Activated naive CD8-positive, alpha-beta T cell treated with anti-CD3 and anti-CD28 coated beads for 36 hours (primary cell): Measurements from ENCODE around the gene ARFIP1. TPM values are rescaled to one million over a fixed set of nuclear protein-coding genes. Genes with fewer than 3 reads are reported as not detected.

Experiments used
- DNase-seq: peaks from one replicate; pipeline ENCODE4 v3.0.0; 2021
- H3K27ac Mint-ChIP-seq: one replicate; pipeline ENCODE4 v1.8.0; 2022; ENCODE audit warnings: mild to moderate bottlenecking, moderate library complexity, mixed read lengths
- H3K27me3 Mint-ChIP-seq: one replicate; pipeline ENCODE4 v1.8.0; 2022; ENCODE audit warnings: mild to moderate bottlenecking, mixed read lengths
- H3K36me3 Mint-ChIP-seq: one replicate; pipeline ENCODE4 v1.8.0; 2021; ENCODE audit warnings: mild to moderate bottlenecking, mixed read lengths
- H3K4me1 Mint-ChIP-seq: one replicate; pipeline ENCODE4 v1.8.0; 2021; ENCODE audit warnings: mixed read lengths
- H3K4me3 Mint-ChIP-seq: one replicate; pipeline ENCODE4 v1.8.0; 2022; ENCODE audit warnings: mild to moderate bottlenecking, moderate library complexity, mixed read lengths
- H3K9me3 Mint-ChIP-seq: one replicate; pipeline ENCODE4 v1.8.0; 2022; ENCODE audit warnings: mixed read lengths
- total RNA-seq, 2 experiments: library from RNA; stranded (reverse); gene quantifications; one replicate each; pipeline ENCODE4 v1.2.3, GENCODE V29; 2021

The ARFIP1 gene
- total RNA-seq, 2 experiments from 2014 or later = 10.3 to 12.1 TPM

- no peak overlapping the region for H3K4me3 Mint-ChIP-seq
- no peaks in the 10 kb centered on the region for H3K27me3 Mint-ChIP-seq
- no peaks in the 10 kb centered on the region for H3K4me1 Mint-ChIP-seq
- no peaks in the 10 kb centered on the region for H3K36me3 Mint-ChIP-seq
- no peak overlapping the region for H3K27ac Mint-ChIP-seq
- no peaks in the 10 kb centered on the region for H3K9me3 Mint-ChIP-seq
- no peak for DNase-seq
Measured at GRCh38 chr4:152961014-152961772, 181.4 kb downstream of the ARFIP1 start.

GRCh38 chr4:152961773-152962115 is 182.0 kb downstream of the ARFIP1 start:
- Mint-ChIP-seq H3K4me3 (no peak overlapping the region), H3K27me3 (no peaks in the 10 kb centered on the region), H3K36me3 (no peaks in the 10 kb centered on the region), H3K9me3 (no peaks in the 10 kb centered on the region), H3K4me1 (no peaks in the 10 kb centered on the region), H3K27ac (no peak overlapping the region)
- no peak for DNase-seq

Other genes with a start within 250 kb of the ARFIP1 start
- gene FBXW7, start 243.9 kb upstream of the ARFIP1 start, total RNA-seq = 10 to 100 TPM; 26.2 to 26.9 TPM
- gene TMEM154, start 100.0 kb upstream of the ARFIP1 start, total RNA-seq = 10 to 100 TPM; 18.3 to 18.5 TPM
- under 1 TPM; 0.42 to 0.76 TPM for gene TIGD4, start 224 bp upstream of the ARFIP1 start, total RNA-seq
- gene FHDC1, start 156.4 kb downstream of the ARFIP1 start, total RNA-seq = under 1 TPM; 0.06 to 0.08 TPM